C4-2B (cell line): Measurements from ENCODE around the gene LRRC49.

Source experiments
- CTCF ChIP-seq: fragments of 450-650 bp; conservative IDR thresholded peaks from 2 replicates; pipeline ENCODE4 v1.5.1; 2017; ENCODE audit warnings: mild to moderate bottlenecking
- ZFX ChIP-seq: fragments of 450-650 bp; IDR thresholded peaks from 2 replicates; pipeline ENCODE4 v1.6.1; 2017

DNA sequence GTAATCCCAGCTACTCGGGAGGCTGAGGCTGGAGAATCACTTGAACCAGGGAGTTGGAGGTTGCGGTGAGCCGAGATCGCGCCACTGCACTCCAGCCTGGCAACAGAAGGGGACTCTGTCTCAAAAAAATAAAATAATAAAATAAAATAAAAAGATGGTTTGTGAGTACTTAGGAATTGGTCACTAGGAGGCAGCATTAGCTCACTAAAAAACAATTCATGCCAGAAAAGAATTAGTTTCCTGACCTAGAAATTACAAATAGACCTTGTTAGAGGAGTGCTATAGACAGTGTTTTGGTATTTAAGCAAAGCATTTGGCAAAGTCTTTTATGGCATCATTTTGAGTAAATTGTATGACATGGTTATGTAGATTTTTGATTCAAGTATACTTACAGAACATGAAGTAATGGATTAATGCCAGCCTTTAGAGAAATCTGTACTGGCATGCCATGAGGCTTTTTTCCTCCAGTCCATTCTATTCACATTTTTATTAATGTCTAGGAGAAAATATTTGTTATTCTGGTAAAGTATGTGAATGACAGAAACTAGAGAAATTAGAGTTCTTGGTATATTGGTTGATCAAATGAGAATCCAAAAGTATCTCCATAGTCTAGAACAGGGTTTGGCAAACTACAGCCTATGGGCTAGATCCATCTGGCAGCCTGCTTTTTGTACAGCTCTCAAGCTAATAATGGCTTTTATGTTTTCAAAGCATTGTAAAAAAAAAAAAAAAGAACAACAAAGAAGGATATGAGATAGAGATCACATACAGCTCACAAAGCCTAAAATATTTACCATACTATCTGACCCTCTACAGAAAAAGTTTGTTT is 81.6 kb downstream of the LRRC49 start:
- TF ChIP-seq CTCF, result peak; percentile 80
- no peak for TF ChIP-seq ZFX
